Measurements from ENCODE around the gene BTN1A1.
"Not testable (repeated sequence)": the region's sequence is repeated elsewhere in the genome, so short reads cannot be mapped to it uniquely, and the experiment has no call there.

BTN1A1 gene

DNA sequence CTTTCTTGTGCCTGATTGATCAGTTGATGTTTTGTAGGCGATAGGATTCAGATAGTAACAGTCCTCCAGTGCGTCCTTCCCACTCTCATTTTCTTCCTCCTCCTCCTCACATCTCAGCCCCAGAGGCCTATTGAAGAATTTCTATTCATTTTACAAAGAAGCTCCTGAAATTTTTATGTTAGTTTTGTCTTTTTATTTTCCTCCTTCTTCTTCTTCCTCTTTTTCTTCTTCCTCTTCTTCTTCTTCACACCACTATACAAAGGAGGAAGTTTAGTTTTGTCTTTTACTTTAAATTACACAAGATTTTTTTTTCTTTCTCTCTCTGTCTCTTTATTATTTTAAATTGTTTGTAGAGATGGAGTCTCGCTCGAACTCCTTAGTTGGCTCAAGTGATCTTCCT lies 23.2 kb upstream of the BTN1A1 start:
- DNase-seq (ENCODE audit: low spot score): no peak

DNA sequence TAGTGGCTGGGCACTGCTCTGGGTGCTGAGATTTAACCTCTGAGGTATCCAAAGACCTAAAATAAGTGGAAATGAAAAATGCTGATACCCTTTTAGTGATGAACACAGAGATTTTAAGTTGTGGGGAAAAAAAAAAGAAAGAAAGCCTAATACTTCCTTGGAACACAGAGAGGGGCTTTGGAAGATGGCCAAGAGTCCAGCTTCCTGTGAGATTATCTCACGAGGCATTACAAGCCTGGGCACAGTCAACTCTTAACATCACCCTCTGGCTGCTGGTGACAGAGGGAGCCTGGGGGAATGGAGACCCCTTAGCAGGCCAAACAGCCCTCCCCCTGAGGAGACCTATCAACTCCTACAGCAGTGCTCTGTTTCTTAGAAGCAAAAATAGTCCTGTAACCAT lies 22.7 kb upstream of the BTN1A1 start:
- no peak for DNase-seq (ENCODE audit: low spot score)

DNA sequence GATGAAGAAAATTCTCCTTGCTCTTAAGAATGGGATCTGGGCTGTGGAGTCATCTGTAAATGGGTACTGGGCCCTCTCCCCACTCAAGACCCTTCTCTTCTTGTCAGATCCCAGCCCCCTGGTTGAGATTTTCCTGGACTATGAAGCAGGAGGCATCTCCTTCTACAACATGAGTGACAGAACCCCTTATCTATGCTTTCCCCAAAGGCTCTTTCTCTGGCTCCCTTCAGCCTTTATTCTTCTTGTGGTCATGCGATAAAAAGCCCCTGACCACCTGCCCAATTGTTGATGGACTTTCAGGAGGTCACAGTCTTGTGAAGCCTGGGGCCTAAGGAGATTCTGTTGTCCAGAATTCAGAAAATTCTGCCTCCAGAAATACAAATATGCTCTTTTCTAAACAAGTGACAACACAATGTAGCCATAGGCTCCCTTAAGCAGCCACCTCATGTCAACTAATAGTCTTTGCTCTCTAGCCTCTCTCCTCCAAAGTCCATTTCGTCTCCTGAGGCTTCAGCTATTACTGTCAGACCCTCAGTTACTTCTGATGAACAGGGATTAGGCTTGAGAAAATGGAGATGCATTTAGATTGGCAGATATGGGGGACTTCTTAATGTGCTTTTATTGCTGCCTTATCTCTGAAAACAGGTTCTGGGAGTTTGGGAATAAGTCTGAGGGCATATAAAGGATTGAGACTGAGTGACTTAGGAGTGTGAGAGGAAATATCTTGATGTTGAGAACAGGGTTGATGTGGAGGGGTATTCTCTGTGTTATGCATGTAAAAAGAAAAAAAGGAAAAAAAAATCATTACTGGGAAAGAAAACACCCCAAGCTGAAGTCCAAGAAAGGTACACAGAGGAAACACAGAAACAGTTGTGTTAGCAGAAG lies 21.8 kb upstream of the BTN1A1 start:
- DNase-seq (ENCODE audit: low spot score): no peak

DNA sequence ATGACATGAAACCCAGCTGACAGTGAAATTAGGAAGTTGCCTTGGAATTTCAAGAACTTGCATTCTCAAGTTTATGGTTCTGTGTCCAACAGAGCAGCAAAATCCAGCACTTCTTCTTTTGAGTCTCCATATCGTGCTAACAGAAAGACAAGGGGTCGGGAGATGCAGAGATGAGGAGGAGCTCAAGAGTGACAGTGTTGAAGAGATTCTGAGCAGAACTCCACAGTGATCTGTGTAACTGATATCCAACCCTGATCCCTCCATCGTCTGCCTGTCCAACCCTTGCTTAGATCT lies 21.2 kb upstream of the BTN1A1 start:
- DNase-seq (ENCODE audit: low spot score): no peak

DNA sequence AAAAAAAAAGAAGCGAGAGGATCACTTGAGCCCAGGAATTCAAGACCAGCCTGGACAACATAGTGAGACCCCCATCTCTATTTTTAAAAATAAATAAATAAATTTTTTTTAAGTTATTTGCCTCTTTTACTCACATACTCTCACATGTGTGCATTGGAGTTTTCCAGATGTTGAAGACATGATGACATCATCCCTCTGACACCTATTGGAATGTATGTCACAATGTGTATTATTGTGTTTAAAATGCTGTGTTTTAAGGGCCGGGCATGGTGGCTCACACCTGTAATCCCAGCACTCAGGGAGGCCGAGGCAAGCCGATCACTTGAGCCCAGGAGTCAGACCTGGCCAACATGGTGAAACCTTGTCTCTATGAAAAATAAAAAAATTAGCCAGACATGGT lies 17.8 kb upstream of the BTN1A1 start:
- DNase-seq (ENCODE audit: low spot score): no peak

- no peak for DNase-seq (ENCODE audit: low spot score)
Measured at GRCh38 chr6:26483727-26484126, 16.4 kb upstream of the BTN1A1 start.

DNA sequence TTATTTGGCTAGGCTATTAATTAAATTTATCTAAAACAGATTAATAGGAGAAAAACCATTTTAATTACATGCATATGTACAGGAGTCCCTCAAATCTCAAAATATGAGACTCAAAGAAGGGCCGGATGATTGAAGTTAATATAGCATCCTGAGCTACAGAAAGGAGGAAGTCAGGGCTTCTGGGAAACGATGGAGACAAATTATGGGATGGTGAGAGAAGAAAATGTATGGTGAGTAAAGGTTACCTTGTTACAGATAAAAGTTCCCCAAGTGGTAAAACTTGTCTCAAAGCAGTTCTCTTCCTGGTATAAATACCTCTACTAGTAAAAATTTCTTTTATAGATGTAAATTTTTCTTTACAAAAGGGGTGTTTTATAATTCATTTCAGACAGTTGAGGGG lies 15.9 kb upstream of the BTN1A1 start:
- DNase-seq (ENCODE audit: low spot score): no peak

GRCh38 chr6:26485112-26485780 lies 14.9 kb upstream of the BTN1A1 start:
- no peak for DNase-seq (ENCODE audit: low spot score)

DNA sequence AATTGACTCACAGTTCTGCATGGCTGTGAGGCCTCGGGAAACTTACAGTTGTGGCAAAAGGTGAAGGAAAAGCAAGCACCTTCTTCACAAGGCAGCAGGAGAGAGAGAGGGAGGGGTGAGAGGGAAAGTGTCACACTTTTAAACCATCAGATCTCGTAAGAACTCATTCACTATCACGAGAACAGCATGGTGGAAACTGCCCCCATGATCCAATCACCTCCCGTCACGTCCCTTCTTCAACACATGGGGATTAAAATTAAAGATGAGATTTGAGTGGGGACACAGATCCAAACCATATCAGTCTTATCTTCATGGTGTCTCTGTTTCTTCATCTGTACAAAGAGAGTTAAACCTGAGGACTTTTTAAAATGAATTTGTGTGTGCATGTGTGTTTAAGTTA lies 13.7 kb upstream of the BTN1A1 start:
- no peak for DNase-seq (ENCODE audit: low spot score)

GRCh38 chr6:26487466-26487865 lies 12.6 kb upstream of the BTN1A1 start:
- no peak for DNase-seq (ENCODE audit: low spot score)

- no peak for DNase-seq (ENCODE audit: low spot score)
Measured at GRCh38 chr6:26489996-26490964, 9.8 kb upstream of the BTN1A1 start.

DNA sequence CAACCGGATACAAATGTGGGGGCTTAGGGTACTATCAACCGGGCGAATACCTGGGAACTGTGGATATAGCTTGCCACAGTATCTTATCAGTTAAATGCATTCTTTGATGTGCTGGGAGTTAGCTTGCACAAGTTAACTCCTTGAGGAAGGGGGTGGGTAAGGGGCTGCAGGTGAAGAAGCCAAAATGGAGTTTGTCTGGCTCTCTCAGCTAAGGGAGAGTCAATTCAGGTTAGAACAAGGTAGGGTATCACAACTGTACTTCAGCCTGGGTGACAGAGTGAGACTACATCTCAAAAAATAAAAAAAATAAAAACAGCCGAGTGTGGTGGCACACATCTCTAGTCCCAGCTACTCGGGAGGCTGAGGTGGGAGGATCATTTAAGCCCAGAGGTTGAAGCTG lies 8.5 kb upstream of the BTN1A1 start:
- DNase-seq (ENCODE audit: low spot score): no peak

DNA sequence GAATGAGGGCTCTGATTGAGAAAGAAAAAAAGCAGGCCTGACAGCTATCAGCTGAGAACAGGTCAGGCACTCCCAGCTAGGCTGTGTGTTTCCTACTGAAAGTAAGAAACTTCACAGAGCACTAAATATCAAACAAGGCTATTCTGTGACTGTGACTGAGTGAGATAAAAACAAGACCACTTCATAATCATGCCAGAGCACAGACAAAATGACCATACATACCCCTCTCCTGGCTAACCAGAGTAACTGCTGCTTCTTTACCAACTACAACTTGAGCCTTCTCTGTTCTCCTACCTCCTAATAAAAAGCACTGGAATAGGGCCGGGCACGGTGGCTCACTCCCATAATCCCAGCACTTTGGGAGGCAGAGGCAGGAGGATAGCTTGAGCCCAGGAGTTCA lies 6.8 kb upstream of the BTN1A1 start:
- DNase-seq (ENCODE audit: low spot score): no peak

DNA sequence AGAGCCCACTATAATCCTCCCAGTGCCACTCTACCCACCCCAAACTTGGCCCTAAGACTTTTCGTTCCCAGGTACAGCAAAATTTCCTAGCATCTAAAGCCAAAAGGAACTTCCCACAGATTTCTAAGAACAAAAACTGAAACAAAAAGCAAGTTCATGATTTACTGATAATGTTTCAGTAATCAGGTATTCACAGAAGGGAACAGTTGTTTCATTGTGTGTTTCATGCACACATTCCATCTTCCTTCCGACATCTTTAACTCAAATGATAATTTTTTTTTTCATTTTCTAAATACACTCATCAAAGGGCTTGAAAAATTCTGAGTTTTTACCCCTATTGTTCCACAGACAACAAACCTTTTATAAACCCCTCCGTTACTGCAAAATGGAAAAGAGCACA lies 6.0 kb upstream of the BTN1A1 start:
- no peak for DNase-seq (ENCODE audit: low spot score)

GRCh38 chr6:26495281-26495680 lies 4.8 kb upstream of the BTN1A1 start:
- no peak for DNase-seq (ENCODE audit: low spot score)

- DNase-seq (ENCODE audit: low spot score): no peak
Measured at GRCh38 chr6:26497610-26498009, 2.5 kb upstream of the BTN1A1 start.

- DNase-seq (ENCODE audit: low spot score): no peak
Measured at GRCh38 chr6:26501482-26501986, 1.4 kb downstream of the BTN1A1 start.

- no peak for DNase-seq (ENCODE audit: low spot score)
Measured at GRCh38 chr6:26502165-26502564, 2.1 kb downstream of the BTN1A1 start.

- no peak for DNase-seq (ENCODE audit: low spot score)
Measured at GRCh38 chr6:26502626-26503025, 2.5 kb downstream of the BTN1A1 start.

- no peak for DNase-seq (ENCODE audit: low spot score)
Measured at GRCh38 chr6:26507658-26508057, 7.6 kb downstream of the BTN1A1 start.

DNA sequence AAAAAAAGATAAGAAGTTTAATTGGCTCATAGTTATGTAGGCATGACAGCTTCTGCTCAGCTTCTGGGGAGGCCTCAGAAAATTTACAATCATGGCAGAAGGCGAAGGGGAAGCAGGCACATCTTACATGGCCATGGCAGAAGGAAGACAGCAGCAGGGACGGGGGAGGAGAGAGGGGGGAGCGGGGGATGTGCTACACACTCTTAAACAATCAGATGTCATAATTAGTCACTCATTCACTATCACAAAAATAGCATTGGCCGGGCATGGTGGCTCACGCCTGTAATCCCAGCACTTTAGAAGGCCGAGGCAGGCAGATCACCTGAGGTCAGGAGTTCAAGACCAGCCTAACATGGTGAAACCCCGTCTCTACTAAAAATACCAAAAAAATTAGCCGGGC lies 10.9 kb downstream of the BTN1A1 start:
- DNase-seq (ENCODE audit: low spot score): not testable (repeated sequence)

- no peak for DNase-seq (ENCODE audit: low spot score)
Measured at GRCh38 chr6:26514984-26515383, 14.9 kb downstream of the BTN1A1 start.

Data from putamen (tissue), 1 donor.